NCI-H1105 treated with DMSO at 0.1 percent for 48 hours (cell line): Measurements from ENCODE around the gene JADE1.
A peak's percentile ranks its signal among the peaks of the same experiment; 100 is the strongest.

Experiments used
- DNase-seq: peaks from one replicate; lab custom pipeline; 2025; lab: John Stamatoyannopoulos, UW

Gene JADE1

DNA sequence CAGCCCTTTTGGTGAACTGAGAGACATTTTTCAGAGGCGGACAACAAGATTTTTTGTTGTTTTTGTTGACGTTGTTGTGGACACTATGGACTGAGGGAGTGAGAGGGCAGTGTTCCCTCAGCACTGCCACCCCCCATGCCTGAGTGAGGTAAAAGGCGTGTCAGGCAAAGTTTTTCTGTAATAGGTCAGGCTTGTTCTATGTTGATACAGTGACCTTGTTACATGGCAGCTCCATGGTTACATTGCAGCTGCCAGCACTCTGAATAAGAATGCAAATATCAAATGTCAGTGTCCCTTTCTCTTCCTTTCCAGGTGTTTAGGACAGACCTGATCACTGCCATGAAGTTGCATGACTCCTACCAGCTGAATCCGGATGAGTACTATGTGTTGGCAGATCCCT lies 36.6 kb downstream of the JADE1 start:
- DNase-seq = peak; percentile 31

DNA sequence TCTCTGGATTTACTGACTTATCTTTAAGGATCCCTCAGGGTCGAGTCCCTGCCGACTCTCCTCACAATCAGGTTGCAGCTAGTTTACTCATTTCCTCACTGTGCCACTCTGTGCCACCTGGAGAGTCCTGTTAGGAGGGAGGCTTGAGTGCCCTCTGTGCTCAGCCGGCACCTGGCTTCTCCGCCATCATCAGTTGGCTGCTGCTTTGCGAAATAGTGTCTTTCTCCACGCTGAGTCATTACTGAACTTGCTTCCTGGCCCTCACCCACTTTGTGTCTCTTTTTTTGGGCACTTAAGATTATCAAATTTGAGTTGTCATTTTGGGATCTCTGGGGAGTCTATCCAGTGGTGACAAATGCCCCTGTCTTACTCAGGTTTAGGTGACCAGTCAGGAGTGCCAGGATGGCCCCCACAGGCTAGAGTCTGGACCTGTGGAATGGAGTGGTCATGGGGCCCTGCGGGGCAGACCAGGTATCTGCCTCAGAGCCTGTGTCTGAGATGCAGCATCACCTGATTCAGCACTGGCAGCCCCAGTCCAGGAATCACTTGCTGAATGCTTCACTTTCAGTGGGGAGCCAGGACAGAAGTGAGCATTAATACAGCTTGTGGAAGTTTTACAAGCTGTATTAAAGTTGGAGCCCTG lies 37.7 kb downstream of the JADE1 start:
- peak; percentile 45 for DNase-seq

DNA sequence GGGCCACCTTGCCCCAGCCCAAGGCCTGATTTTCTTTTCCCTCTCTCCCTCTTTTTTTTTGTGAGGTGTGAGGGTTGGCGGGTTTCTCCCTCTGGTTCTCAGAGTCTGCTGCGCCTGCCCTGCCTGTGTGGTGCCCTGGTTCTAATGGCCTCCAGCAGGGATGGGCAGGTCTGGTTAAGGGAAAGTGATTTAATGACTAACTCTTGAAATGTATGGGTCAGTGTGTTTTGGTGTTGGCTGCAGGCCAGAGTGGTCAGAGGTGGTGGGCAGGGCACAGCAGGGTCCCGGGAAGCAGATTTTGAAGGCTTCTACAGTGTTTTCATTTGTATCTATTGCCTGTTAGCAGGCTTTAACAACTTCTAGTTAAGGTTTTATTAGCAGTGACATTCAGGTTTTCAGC lies 39.0 kb downstream of the JADE1 start:
- DNase-seq = no peak

- DNase-seq = no peak
These were observed 40.8 kb downstream of the JADE1 start for GRCh38 chr4:128850252-128850651.

DNA sequence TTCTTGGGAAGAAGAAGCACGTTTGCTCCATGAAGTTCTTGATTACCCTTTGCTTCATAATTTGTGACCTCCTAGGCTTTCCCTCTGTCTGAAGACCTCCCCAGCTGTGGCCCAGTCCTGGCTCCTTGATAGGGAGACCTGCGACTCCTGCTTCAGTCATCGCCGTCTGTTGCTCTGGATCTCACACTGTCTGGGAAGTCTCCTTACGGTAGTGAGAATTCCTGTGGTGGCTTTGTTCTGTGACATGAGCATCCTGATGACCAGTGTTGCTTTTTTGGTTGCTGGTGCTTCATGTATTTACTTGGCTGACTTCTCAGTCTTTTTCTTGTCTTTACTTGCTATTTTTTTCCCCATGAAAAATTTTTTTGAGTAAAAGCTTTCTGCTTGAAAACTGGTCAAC lies 44.2 kb downstream of the JADE1 start:
- DNase-seq = no peak

DNA sequence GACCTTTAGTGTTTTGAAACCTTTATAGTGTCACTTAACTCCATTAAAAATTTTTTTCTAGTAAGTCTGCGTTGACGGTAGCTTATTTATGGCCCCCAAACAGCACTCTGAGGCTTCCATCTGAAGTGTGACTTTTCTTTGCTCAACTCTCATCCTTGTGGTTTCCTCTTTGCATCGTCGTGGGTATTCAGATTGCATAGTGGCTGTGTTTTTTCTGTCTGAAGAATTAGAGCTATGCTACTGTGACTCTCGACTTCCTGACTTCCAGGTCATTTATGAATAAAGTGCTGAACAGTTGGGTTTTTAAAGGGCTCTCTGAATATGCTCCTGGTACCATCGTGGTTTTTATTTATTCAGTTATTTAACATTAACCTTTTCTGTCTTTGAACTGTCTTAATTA lies 44.9 kb downstream of the JADE1 start:
- no peak for DNase-seq

DNA sequence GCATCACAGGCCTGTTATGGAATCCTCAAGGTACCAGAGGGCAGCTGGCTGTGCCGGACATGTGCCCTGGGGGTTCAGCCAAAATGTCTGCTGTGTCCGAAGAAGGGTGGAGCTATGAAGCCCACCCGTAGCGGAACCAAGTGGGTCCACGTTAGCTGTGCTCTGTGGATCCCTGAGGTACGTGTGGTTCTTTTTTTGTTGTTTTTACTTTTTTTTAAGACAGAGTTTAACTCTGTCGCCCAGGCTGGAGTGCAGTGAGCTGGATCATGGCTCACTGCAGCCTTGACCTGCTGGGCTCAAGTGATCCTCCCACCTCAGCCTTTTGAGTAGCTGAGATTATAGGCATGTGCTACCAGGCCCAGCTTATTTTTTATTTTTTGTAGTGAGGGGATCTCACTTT lies 46.1 kb downstream of the JADE1 start:
- no peak for DNase-seq

GRCh38 chr4:128856246-128856645 lies 46.7 kb downstream of the JADE1 start:
- no peak for DNase-seq

DNA sequence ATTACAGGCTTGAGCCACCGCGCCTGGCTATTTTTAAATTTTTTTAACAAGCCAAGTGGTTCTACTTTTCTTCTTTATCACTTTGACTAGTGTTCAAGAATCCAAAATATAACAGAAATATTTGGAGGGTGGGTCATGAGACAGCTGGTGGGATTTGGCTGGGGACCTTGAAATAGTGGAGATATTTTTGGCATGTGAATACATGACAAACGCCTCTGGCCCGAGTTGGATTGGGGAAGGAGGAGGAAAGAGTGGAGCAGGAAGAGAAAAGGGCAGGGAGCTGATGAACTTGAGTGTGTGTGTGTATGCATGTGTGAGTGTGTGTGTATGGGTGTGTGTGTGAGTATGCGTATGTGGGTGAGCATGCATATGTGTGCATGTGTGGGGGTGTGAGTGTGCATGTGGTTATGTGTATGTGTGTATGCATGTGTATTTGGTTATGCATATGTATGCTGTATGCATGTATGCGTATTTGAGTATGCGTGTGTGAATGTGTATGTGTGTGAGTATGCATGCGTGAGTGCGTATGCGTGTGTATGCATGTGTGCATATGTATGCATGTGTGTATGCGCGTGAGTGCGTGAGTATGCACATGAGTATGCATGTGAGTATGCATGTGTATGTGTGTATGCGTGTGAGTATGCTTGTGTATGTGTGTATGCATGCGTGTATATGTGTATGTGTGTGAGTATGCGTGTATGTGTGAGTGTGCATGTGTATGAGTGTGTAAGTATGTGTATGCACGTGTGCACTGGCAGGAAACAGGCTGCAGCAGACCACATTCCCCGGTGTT lies 49.6 kb downstream of the JADE1 start:
- DNase-seq = no peak

GRCh38 chr4:128859887-128860677 lies 50.6 kb downstream of the JADE1 start:
- DNase-seq = no peak

DNA sequence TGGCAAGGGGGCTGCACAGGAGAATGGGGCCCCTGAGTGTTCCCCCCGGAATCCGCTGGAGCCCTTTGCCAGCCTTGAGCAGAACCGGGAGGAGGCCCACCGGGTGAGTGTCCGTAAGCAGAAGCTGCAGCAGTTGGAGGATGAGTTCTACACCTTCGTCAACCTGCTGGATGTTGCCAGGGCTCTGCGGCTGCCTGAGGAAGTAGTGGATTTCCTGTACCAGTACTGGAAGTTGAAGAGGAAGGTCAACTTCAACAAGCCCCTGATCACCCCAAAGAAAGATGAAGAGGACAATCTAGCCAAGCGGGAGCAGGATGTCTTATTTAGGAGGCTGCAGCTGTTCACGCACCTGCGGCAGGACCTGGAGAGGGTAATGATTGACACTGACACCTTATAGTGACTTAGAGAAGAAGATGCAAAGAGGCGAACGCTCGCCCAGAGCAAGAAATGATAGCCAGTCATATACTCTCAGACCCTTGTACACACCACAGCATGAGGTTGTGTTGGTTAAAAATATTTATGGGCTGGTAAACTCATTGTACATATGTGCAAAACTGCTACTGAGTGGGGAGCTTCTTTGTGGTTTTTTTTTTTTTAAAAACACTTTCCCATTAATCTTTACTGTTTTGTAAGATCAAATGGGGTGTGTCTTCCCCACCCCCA lies 52.5 kb downstream of the JADE1 start:
- DNase-seq = no peak

GRCh38 chr4:128862608-128863311 lies 53.3 kb downstream of the JADE1 start:
- no peak for DNase-seq

- peak; percentile 45 for DNase-seq
These were observed 54.0 kb downstream of the JADE1 start for GRCh38 chr4:128863312-128864075.

DNA sequence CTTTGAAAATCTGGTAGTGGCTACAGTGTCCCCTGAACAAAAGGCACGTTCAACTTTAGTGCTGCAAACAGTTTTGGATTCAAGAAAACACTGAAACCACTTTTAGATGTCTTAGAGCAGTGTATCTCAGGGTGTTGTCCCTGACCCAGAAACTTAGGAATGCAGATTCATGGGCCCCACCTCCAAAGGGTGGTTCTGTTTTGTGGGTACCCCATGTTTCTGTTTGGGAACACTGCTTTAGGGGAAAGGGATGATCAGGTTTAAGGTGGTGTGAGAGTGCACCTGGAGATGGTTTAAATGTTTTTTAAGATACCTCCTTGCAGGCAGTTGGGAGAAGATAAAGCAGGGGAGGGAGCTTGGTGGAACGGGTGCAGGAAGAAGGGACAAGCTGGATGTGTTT lies 55.6 kb downstream of the JADE1 start:
- DNase-seq = no peak

- no peak for DNase-seq
These were observed 56.8 kb downstream of the JADE1 start for GRCh38 chr4:128866269-128866668.

DNA sequence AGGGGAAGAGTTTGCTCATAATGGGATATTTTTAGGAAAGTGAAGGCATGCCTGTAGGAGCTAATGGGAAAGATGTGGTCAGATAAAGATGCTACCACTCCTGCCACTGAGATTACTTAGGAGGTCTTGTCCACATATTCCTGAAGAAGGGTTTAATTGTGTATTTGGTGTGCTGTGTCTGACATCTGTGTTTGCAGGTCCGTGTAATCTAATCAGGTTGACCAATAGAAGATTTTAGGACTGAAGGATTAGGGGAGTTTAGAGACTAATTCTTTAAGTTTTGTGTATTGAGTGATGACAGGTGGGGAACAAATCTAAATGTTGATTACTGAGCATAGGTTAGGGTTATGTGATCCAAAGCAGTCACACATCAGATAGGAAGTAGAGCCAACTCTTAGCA lies 57.2 kb downstream of the JADE1 start:
- DNase-seq = no peak

DNA sequence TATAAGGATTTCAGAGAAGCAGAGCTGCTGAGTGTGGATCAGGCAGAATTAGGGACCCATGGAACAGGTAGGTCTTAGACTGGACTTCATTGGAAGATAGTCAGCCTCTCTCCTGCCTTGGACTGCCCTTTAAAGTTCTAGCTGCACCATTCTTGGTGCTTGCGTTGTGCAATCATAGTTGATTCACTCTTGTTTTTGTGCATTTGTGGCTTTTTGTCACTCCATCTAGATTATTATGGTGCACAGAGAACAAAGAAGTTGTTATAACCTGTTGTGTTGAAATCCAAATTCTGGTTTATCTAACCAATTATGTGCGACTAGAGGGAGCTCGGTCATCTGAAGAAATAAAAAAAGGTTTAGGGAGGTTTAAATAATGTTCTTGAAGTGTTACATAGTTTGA lies 59.3 kb downstream of the JADE1 start:
- DNase-seq = no peak

GRCh38 chr4:128869776-128870509 lies 60.4 kb downstream of the JADE1 start:
- DNase-seq = no peak

DNA sequence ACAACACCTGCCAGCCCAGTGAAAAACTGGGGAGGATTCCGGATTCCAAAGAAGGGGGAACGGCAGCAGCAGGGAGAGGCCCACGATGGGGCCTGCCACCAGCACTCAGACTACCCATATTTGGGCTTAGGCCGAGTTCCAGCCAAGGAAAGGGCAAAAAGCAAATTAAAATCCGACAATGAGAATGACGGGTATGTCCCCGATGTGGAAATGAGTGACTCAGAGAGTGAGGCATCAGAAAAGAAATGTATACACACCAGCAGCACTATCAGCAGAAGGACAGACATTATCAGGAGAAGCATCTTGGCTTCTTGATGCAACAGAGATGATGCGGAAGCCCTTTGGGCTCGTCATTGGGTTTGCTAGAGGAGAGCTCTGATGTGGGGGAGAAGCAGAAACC lies 62.4 kb downstream of the JADE1 start:
- DNase-seq = no peak

- DNase-seq = no peak
These were observed 66.7 kb downstream of the JADE1 start for GRCh38 chr4:128876200-128876599.
